Vagina (tissue), 2 donors: ENCODE data around the gene GRM8.

Experiments used
- CTCF ChIP-seq, 3 experiments: fragments of 450-650 bp in 2 of 3; fragments of 200-600 bp in 1 of 3; sonication (generic) in 1 of 3; IDR thresholded peaks; one replicate each; pipeline ENCODE4 v1.5.1; 2017 to 2019; ENCODE audit warnings: antibody characterized with exemption in 3 of 3, mild to moderate bottlenecking in 2 of 3, moderate library complexity in 2 of 3
- POLR2AphosphoS5 ChIP-seq, 2 donors: sonication (generic); formaldehyde crosslinking; IDR thresholded peaks; one replicate each; pipeline ENCODE4 v1.9.0; 2017; ENCODE audit warnings: antibody characterized with exemption in 2 of 2, mild to moderate bottlenecking in 2 of 2, low read depth in 1 of 2; ENCODE audit not compliant: insufficient read depth in 1 of 2

GRCh38 chr7:126668367-126668752 lies 584.4 kb downstream of the GRM8 start:
- TF ChIP-seq POLR2AphosphoS5 (IDR thresholded peaks at IDR 0.05; ENCODE audit: insufficient read depth in 1 of 2, low read depth in 1 of 2) (no peak), CTCF (IDR thresholded peaks at IDR 0.05) (no peak)
